Measurements from ENCODE around the gene RAF1. TPM values are rescaled to one million over a fixed set of nuclear protein-coding genes. Genes with fewer than 3 reads are reported as not detected.

Gene RAF1
- total RNA-seq, 4 donors from 2014 or later: 151 to 174 (median 163) TPM

GRCh38 chr3:12577379-12577778 lies 86.5 kb downstream of the RAF1 start:
- H3K27me3 ChIP-seq: no peaks in the 10 kb centered on the region
- no peak overlapping the region for H3K27ac ChIP-seq
- WGBS, 2 donors: 75 to 88% methylated on average over 5 of the region's 5 CpGs
- H3K9me3 ChIP-seq: no peaks in the 10 kb centered on the region
- H3K36me3 ChIP-seq: peaks cover 69 to 79% of the 10 kb centered on the region in 2 donors
- DNase-seq: no peak
- intact Hi-C loops (cut with DNase I): no loop called here
- no peaks in the 10 kb centered on the region for H3K4me1 ChIP-seq
- TF ChIP-seq CTCF (IDR thresholded peaks at IDR 0.05): no peak
- no peak for TF ChIP-seq POLR2A (IDR thresholded peaks at IDR 0.05)
- no peak overlapping the region for H3K4me3 ChIP-seq (replicated peaks in 1 of 3)

DNA sequence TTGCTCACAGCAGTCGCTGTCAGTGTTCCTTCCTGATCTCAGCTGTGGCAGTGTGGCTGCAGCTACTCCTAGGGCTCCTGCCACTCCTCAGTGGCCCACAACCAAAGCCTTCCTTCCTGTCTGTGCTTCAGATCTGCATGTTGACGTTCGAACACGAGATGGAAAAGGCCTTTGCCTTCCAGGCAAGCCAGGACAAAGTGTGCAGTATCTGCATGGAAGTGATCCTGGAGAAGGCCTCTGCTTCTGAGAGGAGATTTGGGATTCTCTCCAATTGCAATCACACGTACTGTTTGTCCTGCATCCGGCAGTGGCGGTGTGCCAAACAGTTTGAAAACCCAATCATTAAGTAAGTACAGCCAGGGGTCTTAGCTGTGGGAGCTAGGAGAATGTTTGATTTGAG lies 89.3 kb downstream of the RAF1 start:
- intact Hi-C loops (cut with DNase I): no loop called here
- no peak for TF ChIP-seq POLR2A (IDR thresholded peaks at IDR 0.05)
- TF ChIP-seq CTCF (IDR thresholded peaks at IDR 0.05): no peak
- H3K4me3 ChIP-seq (replicated peaks in 1 of 3): no peak overlapping the region
- H3K4me1 ChIP-seq: no peaks in the 10 kb centered on the region
- no peaks in the 10 kb centered on the region for H3K9me3 ChIP-seq
- DNase-seq: no peak
- H3K27me3 ChIP-seq: no peaks in the 10 kb centered on the region
- WGBS, 2 donors: 61 to 67% methylated on average over 6 to 7 of the region's 7 CpGs
- peaks cover 74 to 83% of the 10 kb centered on the region in 2 donors for H3K36me3 ChIP-seq
- no peak overlapping the region for H3K27ac ChIP-seq

- Histone ChIP-seq H3K4me1 (no peaks in the 10 kb centered on the region), H3K9me3 (no peaks in the 10 kb centered on the region), H3K27me3 (no peaks in the 10 kb centered on the region), H3K36me3 (peaks cover 77 to 82% of the 10 kb centered on the region in 2 donors), H3K27ac (no peak overlapping the region), H3K4me3 (replicated peaks in 1 of 3) (no peak overlapping the region)
- TF ChIP-seq CTCF (IDR thresholded peaks at IDR 0.05): no peak
- intact Hi-C loops (cut with DNase I): no loop called here
- DNase-seq: no peak
- WGBS, 2 donors: 90 to 98% methylated on average over 6 of the region's 6 CpGs
These were observed 89.8 kb downstream of the RAF1 start for GRCh38 chr3:12574131-12574530.

DNA sequence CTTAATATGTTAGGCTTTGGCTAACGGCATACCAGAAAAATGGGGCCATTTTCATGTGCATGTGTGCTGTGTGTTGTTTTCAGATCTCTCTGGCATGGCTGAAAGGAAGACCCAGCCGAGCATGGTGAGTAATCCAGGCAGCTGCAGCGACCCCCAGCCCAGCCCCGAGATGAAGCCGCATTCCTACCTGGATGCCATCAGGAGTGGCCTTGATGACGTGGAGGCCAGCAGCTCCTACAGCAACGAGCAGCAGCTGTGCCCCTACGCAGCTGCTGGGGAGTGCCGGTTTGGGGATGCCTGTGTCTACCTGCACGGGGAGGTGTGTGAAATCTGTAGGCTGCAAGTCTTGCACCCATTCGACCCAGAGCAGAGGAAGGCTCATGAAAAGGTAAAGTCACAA lies 91.9 kb downstream of the RAF1 start:
- Histone ChIP-seq H3K9me3 (no peaks in the 10 kb centered on the region), H3K36me3 (peaks cover 70 to 74% of the 10 kb centered on the region in 2 donors), H3K4me1 (peaks cover 9 to 12% of the 10 kb centered on the region in 2 donors), H3K27me3 (no peaks in the 10 kb centered on the region), H3K4me3 (replicated peaks in 1 of 3) (no peak overlapping the region), H3K27ac (no peak overlapping the region)
- no peak for TF ChIP-seq CTCF (IDR thresholded peaks at IDR 0.05)
- no peak for TF ChIP-seq POLR2A (IDR thresholded peaks at IDR 0.05)
- intact Hi-C loops (cut with DNase I): no loop called here
- DNase-seq: no peak
- WGBS, 2 donors: 94 to 95% methylated on average over 11 of the region's 11 CpGs

DNA sequence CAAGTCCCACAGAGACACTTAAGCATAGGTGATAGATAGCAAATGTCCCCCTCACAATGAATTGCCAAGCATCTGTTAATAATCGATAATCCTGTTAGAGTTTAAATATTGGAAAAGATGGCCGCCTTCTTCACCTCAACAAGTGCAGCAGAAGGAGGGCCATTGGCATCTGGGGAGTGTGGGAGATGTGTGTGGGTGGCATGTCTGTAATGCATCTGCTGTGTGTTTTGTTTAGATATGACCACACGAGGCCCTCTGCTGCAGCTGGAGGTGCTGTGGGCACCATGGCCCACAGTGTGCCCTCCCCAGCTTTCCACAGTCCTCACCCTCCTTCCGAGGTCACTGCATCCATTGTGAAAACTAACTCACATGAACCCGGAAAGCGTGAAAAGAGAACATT lies 94.1 kb downstream of the RAF1 start:
- peaks cover 48 to 52% of the 10 kb centered on the region in 2 donors for H3K36me3 ChIP-seq

More for the DNA sequence above, 94.1 kb downstream of the RAF1 start:
- intact Hi-C loops (cut with DNase I): loop anchor here (10.0 kb wide), 1 partner anchor 75 kb away; no protein-coding TSS in a partner anchor
- Histone ChIP-seq H3K9me3 (no peaks in the 10 kb centered on the region), H3K4me3 (replicated peaks in 1 of 3) (no peak overlapping the region), H3K27me3 (no peaks in the 10 kb centered on the region), H3K4me1 (peaks cover 14 to 18% of the 10 kb centered on the region in 2 donors), H3K27ac (no peak overlapping the region)
- TF ChIP-seq POLR2A (IDR thresholded peaks at IDR 0.05) (no peak), CTCF (IDR thresholded peaks at IDR 0.05) (no peak)
- WGBS, 2 donors: 78 to 81% methylated on average over 6 of the region's 6 CpGs
- no peak for DNase-seq
